Measurements from ENCODE around the gene CCDC30.

CCDC30 gene

GRCh38 chr1:42431514-42431913, 31.6 kb upstream of the CCDC30 start:
- no peak overlapping the region for H3K4me3 ChIP-seq (ENCODE audit: low read depth, low read length, poor library complexity, severe bottlenecking)
- no peaks in the 10 kb centered on the region for H3K9me2 ChIP-seq (ENCODE audit: low read depth, low read length)
- H3K27ac ChIP-seq (ENCODE audit: low read depth, low read length, poor library complexity, severe bottlenecking), result no peak overlapping the region
- H3F3A ChIP-seq (ENCODE audit: insufficient read depth, low read length), result no peaks in the 10 kb centered on the region
- TF ChIP-seq EZH2 (IDR thresholded peaks at IDR 0.05; ENCODE audit: borderline replicate concordance, low read length) (no peak), CTCF (IDR thresholded peaks at IDR 0.05; ENCODE audit: low read length) (no peak)
- H4K20me1 ChIP-seq (ENCODE audit: insufficient read depth, low read length), result no peaks in the 10 kb centered on the region
- H2AFZ ChIP-seq (ENCODE audit: low read length), result no peak overlapping the region
- no peaks in the 10 kb centered on the region for H3K36me3 ChIP-seq (ENCODE audit: insufficient read depth, low read length)
- H3K27me3 ChIP-seq (ENCODE audit: insufficient read depth, low read length), result no peaks in the 10 kb centered on the region
- no peaks in the 10 kb centered on the region for H3K79me2 ChIP-seq (ENCODE audit: insufficient read depth, low read length)
- H3K9ac ChIP-seq (ENCODE audit: low read length), result no peak overlapping the region
- H3K4me1 ChIP-seq (ENCODE audit: insufficient read depth, low read length, severe bottlenecking), result no peaks in the 10 kb centered on the region
- no peaks in the 10 kb centered on the region for H3K9me3 ChIP-seq (ENCODE audit: low read length)
- no peak overlapping the region for H3K4me2 ChIP-seq (ENCODE audit: low read length)

- no peaks in the 10 kb centered on the region for H4K20me1 ChIP-seq (ENCODE audit: insufficient read depth, low read length)
- H3K36me3 ChIP-seq (ENCODE audit: insufficient read depth, low read length), result no peaks in the 10 kb centered on the region
- H3K9ac ChIP-seq (ENCODE audit: low read length), result no peak overlapping the region
- H3K4me3 ChIP-seq (ENCODE audit: low read depth, low read length, poor library complexity, severe bottlenecking), result no peak overlapping the region
- H2AFZ ChIP-seq (ENCODE audit: low read length), result no peak overlapping the region
- H3K27ac ChIP-seq (ENCODE audit: low read depth, low read length, poor library complexity, severe bottlenecking), result no peak overlapping the region
- H3F3A ChIP-seq (ENCODE audit: insufficient read depth, low read length), result no peaks in the 10 kb centered on the region
- TF ChIP-seq CTCF (IDR thresholded peaks at IDR 0.05; ENCODE audit: low read length), result no peak
- TF ChIP-seq EZH2 (IDR thresholded peaks at IDR 0.05; ENCODE audit: borderline replicate concordance, low read length), result no peak
- no peaks in the 10 kb centered on the region for H3K4me1 ChIP-seq (ENCODE audit: insufficient read depth, low read length, severe bottlenecking)
- no peaks in the 10 kb centered on the region for H3K27me3 ChIP-seq (ENCODE audit: insufficient read depth, low read length)
- no peaks in the 10 kb centered on the region for H3K79me2 ChIP-seq (ENCODE audit: insufficient read depth, low read length)
- no peaks in the 10 kb centered on the region for H3K9me3 ChIP-seq (ENCODE audit: low read length)
- no peak overlapping the region for H3K4me2 ChIP-seq (ENCODE audit: low read length)
- no peaks in the 10 kb centered on the region for H3K9me2 ChIP-seq (ENCODE audit: low read depth, low read length)
These were observed 30.4 kb upstream of the CCDC30 start for GRCh38 chr1:42432714-42433113.

- H3K9ac ChIP-seq (ENCODE audit: low read length), result no peak overlapping the region
- no peaks in the 10 kb centered on the region for H3K4me1 ChIP-seq (ENCODE audit: insufficient read depth, low read length, severe bottlenecking)
- H2AFZ ChIP-seq (ENCODE audit: low read length), result no peak overlapping the region
These were observed 29.7 kb upstream of the CCDC30 start for GRCh38 chr1:42433369-42433768.

More at GRCh38 chr1:42433369-42433768, 29.7 kb upstream of the CCDC30 start:
- Histone ChIP-seq H3K4me3 (ENCODE audit: low read depth, low read length, poor library complexity, severe bottlenecking) (no peak overlapping the region), H3K4me2 (ENCODE audit: low read length) (no peak overlapping the region), H3K79me2 (ENCODE audit: insufficient read depth, low read length) (no peaks in the 10 kb centered on the region), H3K36me3 (ENCODE audit: insufficient read depth, low read length) (no peaks in the 10 kb centered on the region), H4K20me1 (ENCODE audit: insufficient read depth, low read length) (no peaks in the 10 kb centered on the region), H3K27ac (ENCODE audit: low read depth, low read length, poor library complexity, severe bottlenecking) (no peak overlapping the region), H3K9me2 (ENCODE audit: low read depth, low read length) (no peaks in the 10 kb centered on the region), H3K9me3 (ENCODE audit: low read length) (no peaks in the 10 kb centered on the region), H3F3A (ENCODE audit: insufficient read depth, low read length) (no peaks in the 10 kb centered on the region), H3K27me3 (ENCODE audit: insufficient read depth, low read length) (no peaks in the 10 kb centered on the region)
- TF ChIP-seq CTCF (IDR thresholded peaks at IDR 0.05; ENCODE audit: low read length) (no peak), EZH2 (IDR thresholded peaks at IDR 0.05; ENCODE audit: borderline replicate concordance, low read length) (no peak)

All from OCI-LY1 (cell line).